Measurements from ENCODE around the gene UNG. TPM values are rescaled to one million over a fixed set of nuclear protein-coding genes. Genes with fewer than 3 reads are reported as not detected.
A peak's percentile ranks its signal among the peaks of the same experiment; 100 is the strongest.

UNG gene
- total RNA-seq, 4 donors from 2014 or later = 31.9 to 57.5 (median 46.9) TPM

DNA sequence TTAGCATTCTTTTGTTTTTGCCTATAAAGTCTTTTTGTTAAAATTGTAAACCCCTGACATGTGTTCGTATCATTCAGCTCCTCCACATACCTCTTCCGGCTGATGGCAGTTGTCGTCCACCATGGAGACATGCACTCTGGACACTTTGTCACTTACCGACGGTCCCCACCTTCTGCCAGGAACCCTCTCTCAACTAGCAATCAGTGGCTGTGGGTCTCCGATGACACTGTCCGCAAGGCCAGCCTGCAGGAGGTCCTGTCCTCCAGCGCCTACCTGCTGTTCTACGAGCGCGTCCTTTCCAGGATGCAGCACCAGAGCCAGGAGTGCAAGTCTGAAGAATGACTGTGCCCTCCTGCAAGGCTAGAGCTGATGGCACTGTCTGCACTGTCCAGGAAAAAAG is 11.8 kb upstream of the UNG start:
- intact Hi-C loops (cut with DNase I; ENCODE audit: low total_unique reads) = no loop called here
- no peak overlapping the region for H3K4me3 ChIP-seq (ENCODE audit: low read depth, poor library complexity, severe bottlenecking)
- TF ChIP-seq, protein P1, sequence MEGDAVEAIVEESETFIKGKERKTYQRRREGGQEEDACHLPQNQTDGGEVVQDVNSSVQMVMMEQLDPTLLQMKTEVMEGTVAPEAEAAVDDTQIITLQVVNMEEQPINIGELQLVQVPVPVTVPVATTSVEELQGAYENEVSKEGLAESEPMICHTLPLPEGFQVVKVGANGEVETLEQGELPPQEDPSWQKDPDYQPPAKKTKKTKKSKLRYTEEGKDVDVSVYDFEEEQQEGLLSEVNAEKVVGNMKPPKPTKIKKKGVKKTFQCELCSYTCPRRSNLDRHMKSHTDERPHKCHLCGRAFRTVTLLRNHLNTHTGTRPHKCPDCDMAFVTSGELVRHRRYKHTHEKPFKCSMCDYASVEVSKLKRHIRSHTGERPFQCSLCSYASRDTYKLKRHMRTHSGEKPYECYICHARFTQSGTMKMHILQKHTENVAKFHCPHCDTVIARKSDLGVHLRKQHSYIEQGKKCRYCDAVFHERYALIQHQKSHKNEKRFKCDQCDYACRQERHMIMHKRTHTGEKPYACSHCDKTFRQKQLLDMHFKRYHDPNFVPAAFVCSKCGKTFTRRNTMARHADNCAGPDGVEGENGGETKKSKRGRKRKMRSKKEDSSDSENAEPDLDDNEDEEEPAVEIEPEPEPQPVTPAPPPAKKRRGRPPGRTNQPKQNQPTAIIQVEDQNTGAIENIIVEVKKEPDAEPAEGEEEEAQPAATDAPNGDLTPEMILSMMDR (IDR thresholded peaks at IDR 0.05) = no peak
- no peak for TF ChIP-seq POLR2A (IDR thresholded peaks at IDR 0.05)
- DNase-seq (ENCODE audit: low spot score in 2 of 2) = no peak
- 95% methylated on average over 11 of the region's 11 CpGs for WGBS, 2 donors

DNA sequence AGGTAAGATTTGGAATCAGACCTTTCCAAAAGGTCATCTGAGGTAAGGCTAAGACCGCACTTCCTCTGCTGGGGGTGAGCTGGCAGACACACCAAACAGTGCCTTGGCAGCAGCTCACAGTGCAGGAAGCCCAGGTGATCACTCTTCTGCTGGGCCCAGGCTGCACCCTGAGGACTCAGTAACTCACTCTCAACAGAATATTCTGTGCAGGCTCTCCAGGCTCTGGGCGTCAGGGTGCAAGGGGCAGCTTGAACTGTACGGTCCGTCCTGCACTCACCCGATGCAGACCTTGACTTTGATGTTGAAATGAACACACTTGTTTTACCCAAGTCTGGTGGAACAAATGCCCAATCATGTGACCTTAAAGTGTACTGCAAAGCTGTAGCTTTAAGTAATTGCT is 10.1 kb upstream of the UNG start:
- intact Hi-C loops (cut with DNase I; ENCODE audit: low total_unique reads) = no loop called here
- no peak overlapping the region for H3K4me3 ChIP-seq (ENCODE audit: low read depth, poor library complexity, severe bottlenecking)
- no peak for DNase-seq (ENCODE audit: low spot score in 2 of 2)
- WGBS, 2 donors = 71 to 77% methylated on average over 5 of the region's 5 CpGs
- TF ChIP-seq, protein P1 (IDR thresholded peaks at IDR 0.05) = no peak
- TF ChIP-seq POLR2A (IDR thresholded peaks at IDR 0.05) = no peak

GRCh38 chr12:109088818-109089217 is 8.6 kb upstream of the UNG start:
- TF ChIP-seq POLR2A (IDR thresholded peaks at IDR 0.05) = no peak
- TF ChIP-seq, protein P1 (IDR thresholded peaks at IDR 0.05) = no peak
- no peak overlapping the region for H3K4me3 ChIP-seq (ENCODE audit: low read depth, poor library complexity, severe bottlenecking)
- intact Hi-C loops (cut with DNase I; ENCODE audit: low total_unique reads) = no loop called here
- WGBS, 2 donors = 76 to 82% methylated on average over 6 of the region's 6 CpGs
- no peak for DNase-seq (ENCODE audit: low spot score in 2 of 2)

DNA sequence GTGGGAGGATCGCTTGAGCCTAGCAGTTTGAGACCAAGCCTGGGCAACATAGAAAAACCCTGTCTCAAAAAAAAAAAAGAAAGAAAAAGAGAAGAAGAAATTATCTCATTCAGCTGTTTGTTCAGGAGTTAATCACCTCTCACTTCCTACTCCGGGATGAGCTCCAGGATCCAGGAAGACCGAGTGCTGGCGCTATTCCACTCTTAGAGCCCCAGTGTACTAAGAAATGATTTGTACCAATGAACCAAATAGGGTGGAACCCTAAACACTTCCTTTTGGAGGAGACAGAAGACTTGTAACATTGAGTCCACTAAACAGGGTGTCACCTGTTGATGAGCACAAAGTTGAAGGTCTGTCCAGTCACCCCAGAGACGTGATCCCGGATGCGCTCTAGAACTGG is 7.7 kb upstream of the UNG start:
- intact Hi-C loops (cut with DNase I; ENCODE audit: low total_unique reads) = loop anchor here (10.0 kb wide), 1 partner anchor 525 kb away; the partner anchor contains the start of genes ISCU and SART3
- H3K4me3 ChIP-seq (ENCODE audit: low read depth, poor library complexity, severe bottlenecking) = no peak overlapping the region
- no peak for DNase-seq (ENCODE audit: low spot score in 2 of 2)
- TF ChIP-seq, protein P1 (IDR thresholded peaks at IDR 0.05) = no peak
- no peak for TF ChIP-seq POLR2A (IDR thresholded peaks at IDR 0.05)
- WGBS, 2 donors = 85% methylated on average over 7 of the region's 7 CpGs

- intact Hi-C loops (cut with DNase I; ENCODE audit: low total_unique reads) = loop anchor here (10.0 kb wide), 1 partner anchor 528 kb away; the partner anchor contains the start of genes ISCU and SART3
Observed at GRCh38 chr12:109092497-109093021, 4.8 kb upstream of the UNG start.

More at GRCh38 chr12:109092497-109093021, 4.8 kb upstream of the UNG start:
- WGBS, 2 donors = 34 to 41% methylated on average over 6 of the region's 6 CpGs
- DNase-seq (ENCODE audit: low spot score in 2 of 2) = no peak
- TF ChIP-seq, protein P1 (IDR thresholded peaks at IDR 0.05) = no peak
- no peak for TF ChIP-seq POLR2A (IDR thresholded peaks at IDR 0.05)
- H3K4me3 ChIP-seq (ENCODE audit: low read depth, poor library complexity, severe bottlenecking) = peak overlapping the region; percentile 17
